Cardiac fibroblast (primary cell): ENCODE measurements around the gene RBMS1.

Experiments used
- DNase-seq, 2 donors: peaks; one replicate each; pipeline versions ENCODE4 v3.0.0 to v3.0.0-alpha.2; 2010; ENCODE audit warnings: low read depth in 2 of 2
- H3K4me3 ChIP-seq, 2 donors: replicated peaks in 1 of 2; 1 replicate in 1 of 2; 2 replicates in 1 of 2; pipeline ENCODE4 v1.5.1; 2011; ENCODE audit warnings: low read depth in 2 of 2, low read length in 2 of 2, mild to moderate bottlenecking in 2 of 2, moderate library complexity in 1 of 2
- CTCF ChIP-seq: IDR thresholded peaks from one replicate; pipeline ENCODE4 v1.5.1; 2011; ENCODE audit warnings: low read depth, mild to moderate bottlenecking, low read length, inconsistent platforms

The RBMS1 gene

GRCh38 chr2:160298960-160299359 is 194.6 kb downstream of the RBMS1 start:
- H3K4me3 ChIP-seq = no peak overlapping the region
- TF ChIP-seq CTCF = no peak
- DNase-seq = peak in 1 of 2 donors; percentile 46

GRCh38 chr2:160295519-160296207 is 197.9 kb downstream of the RBMS1 start:
- TF ChIP-seq CTCF = no peak
- no peak overlapping the region for H3K4me3 ChIP-seq
- no peak for DNase-seq

GRCh38 chr2:160294889-160295288 is 198.7 kb downstream of the RBMS1 start:
- DNase-seq = peak in 1 of 2 donors; percentile 34
- H3K4me3 ChIP-seq = no peak overlapping the region
- TF ChIP-seq CTCF = no peak

GRCh38 chr2:160294339-160294803 is 199.2 kb downstream of the RBMS1 start:
- peak; percentile 94 to 97 for DNase-seq
- no peak for TF ChIP-seq CTCF
- no peak overlapping the region for H3K4me3 ChIP-seq

DNA sequence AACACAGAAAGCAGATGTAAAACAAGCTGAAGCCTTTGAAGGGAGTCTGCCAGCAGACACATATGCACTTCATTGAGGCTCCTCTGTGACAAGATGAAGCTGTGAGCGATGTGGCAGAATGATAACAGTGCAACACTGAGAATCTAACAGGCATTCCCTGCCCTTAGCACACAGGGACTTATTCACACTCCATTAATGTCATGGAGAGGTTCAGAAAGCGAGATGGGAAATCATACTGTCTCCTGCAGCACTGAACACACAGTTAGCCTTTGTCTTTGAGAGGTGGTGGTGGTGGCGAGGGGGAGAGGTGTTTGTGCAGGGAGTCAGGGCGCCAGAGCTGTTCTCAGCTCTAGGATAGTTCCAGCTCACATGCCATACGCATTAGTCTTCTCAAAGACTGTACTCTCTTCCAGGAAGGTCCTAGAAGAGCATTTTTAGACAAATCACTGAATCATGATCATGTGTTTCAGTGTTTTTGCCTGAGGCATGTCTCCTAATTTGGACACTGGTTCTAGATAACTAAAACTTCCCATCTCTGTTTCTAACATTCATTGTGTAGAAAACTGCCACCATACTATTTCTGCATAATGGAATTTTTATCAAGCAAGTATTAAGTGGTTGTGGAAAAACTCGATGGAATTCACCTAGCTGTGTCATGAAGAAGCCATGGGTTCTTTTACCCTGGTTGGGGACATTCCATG is 200.1 kb downstream of the RBMS1 start:
- TF ChIP-seq CTCF = no peak
- peak; percentile 92 to 96 for DNase-seq
- no peak overlapping the region for H3K4me3 ChIP-seq

- peak; percentile 63 to 69 for DNase-seq
- no peak overlapping the region for H3K4me3 ChIP-seq
- no peak for TF ChIP-seq CTCF
Observed at GRCh38 chr2:160292225-160292624, 201.4 kb downstream of the RBMS1 start.
